ENCODE results near the gene PRKAG2.
"Not testable (repeated sequence)": the region's sequence is repeated elsewhere in the genome, so short reads cannot be mapped to it uniquely, and the experiment has no call there.

Gene PRKAG2

GRCh38 chr7:151568956-151569940 is 307.7 kb downstream of the PRKAG2 start:
- DNase-seq, result no peak

- DNase-seq, result no peak
Measured at GRCh38 chr7:151566897-151567320, 310.0 kb downstream of the PRKAG2 start.

GRCh38 chr7:151565541-151565940 is 311.4 kb downstream of the PRKAG2 start:
- no peak for DNase-seq

GRCh38 chr7:151560243-151560642 is 316.7 kb downstream of the PRKAG2 start:
- no peak for DNase-seq

- DNase-seq, result no peak
Measured at GRCh38 chr7:151559557-151560183, 317.2 kb downstream of the PRKAG2 start.

- DNase-seq, result no peak
Measured at GRCh38 chr7:151558575-151558974, 318.3 kb downstream of the PRKAG2 start.

GRCh38 chr7:151556592-151556991 is 320.3 kb downstream of the PRKAG2 start:
- DNase-seq, result no peak

GRCh38 chr7:151553356-151553755 is 323.6 kb downstream of the PRKAG2 start:
- DNase-seq, result no peak

GRCh38 chr7:151552352-151553028 is 324.4 kb downstream of the PRKAG2 start:
- no peak for DNase-seq

GRCh38 chr7:151551820-151552219 is 325.1 kb downstream of the PRKAG2 start:
- DNase-seq, result no peak

- DNase-seq, result no peak
Measured at GRCh38 chr7:151550656-151551286, 326.1 kb downstream of the PRKAG2 start.

- DNase-seq, result no peak
Measured at GRCh38 chr7:151549644-151550043, 327.3 kb downstream of the PRKAG2 start.

GRCh38 chr7:151549083-151549482 is 327.8 kb downstream of the PRKAG2 start:
- no peak for DNase-seq

- DNase-seq, result no peak
Measured at GRCh38 chr7:151544183-151544582, 332.7 kb downstream of the PRKAG2 start.

- no peak for DNase-seq
Measured at GRCh38 chr7:151542606-151543130, 334.2 kb downstream of the PRKAG2 start.

- no peak for DNase-seq
Measured at GRCh38 chr7:151541709-151542499, 335.0 kb downstream of the PRKAG2 start.

GRCh38 chr7:151540146-151540545 is 336.8 kb downstream of the PRKAG2 start:
- DNase-seq, result no peak

GRCh38 chr7:151539088-151539671 is 337.7 kb downstream of the PRKAG2 start:
- no peak for DNase-seq

GRCh38 chr7:151537818-151538561 is 338.9 kb downstream of the PRKAG2 start:
- no peak for DNase-seq

GRCh38 chr7:151536178-151536577 is 340.7 kb downstream of the PRKAG2 start:
- DNase-seq, result not testable (repeated sequence)

- no peak for DNase-seq
Measured at GRCh38 chr7:151529842-151530241, 347.1 kb downstream of the PRKAG2 start.
